ENCODE results near the gene SMURF1.

Gene SMURF1

DNA sequence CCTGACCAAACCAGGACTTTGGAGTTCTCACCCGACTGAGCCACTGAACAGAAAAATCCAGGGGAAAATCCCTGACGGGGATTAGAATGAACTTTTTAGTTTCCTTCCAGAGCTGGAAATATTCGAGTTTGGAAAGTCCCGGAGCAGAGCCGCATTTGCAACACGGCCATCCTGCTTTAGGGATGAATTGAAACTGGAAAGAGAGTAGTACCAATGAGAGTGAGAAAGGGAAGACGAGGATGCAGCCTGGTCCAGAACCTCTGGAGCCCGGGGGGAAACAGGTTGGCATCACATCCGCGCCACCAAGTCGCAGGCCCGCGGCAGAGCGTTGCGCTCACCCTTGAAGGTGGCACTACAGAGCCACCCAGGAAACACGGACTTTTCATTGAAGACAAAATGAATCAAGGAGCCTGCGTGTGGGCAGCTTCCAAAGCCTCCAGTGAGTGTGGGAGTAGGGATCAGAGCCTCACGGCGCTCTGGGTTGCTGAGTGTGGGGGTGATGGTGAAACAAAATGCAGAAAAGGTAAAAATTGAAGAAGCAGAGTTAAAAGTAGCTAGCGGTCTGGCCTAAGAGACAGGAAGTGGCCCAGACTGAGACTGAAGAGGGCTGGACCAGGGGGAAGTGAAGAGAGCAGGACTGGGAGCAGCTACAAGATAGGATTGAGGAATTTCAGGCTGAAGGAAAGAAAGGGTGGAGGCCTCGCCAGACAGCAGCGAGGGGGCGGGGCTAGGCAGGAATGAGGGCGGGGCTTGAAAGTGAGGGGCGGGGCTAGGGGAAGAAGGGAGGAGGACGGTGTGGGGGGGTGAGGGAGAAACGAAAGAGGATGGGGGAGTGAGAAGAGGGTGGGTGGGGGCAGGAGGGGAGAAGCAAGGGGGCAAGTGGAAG is 1.8 kb downstream of the SMURF1 start:
- DNase-seq (ENCODE audit: low read depth), result peak; percentile 35

GRCh38 chr7:99141334-99141733 is 2.6 kb downstream of the SMURF1 start:
- no peak for DNase-seq (ENCODE audit: low read depth)

GRCh38 chr7:99140813-99141212 is 3.1 kb downstream of the SMURF1 start:
- DNase-seq (ENCODE audit: low read depth), result no peak

DNA sequence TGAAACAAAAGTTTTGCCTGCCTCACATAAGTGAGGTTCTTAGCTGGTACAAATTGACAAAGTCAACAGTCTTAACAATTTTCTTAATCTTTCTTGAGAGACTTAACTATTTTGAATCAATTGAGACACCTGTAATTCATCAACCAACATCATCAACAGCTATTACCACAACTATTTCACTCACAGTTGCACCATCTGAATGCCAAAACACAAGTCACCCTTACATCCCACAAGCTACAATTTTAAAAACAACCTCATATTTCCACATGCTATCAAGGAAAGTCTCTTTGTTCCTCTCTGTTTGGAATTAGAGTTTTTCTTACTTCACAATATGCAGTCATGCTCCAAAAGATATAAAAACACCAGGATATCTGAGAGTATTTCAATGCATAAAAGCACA is 4.9 kb downstream of the SMURF1 start:
- DNase-seq (ENCODE audit: low read depth), result no peak

DNA sequence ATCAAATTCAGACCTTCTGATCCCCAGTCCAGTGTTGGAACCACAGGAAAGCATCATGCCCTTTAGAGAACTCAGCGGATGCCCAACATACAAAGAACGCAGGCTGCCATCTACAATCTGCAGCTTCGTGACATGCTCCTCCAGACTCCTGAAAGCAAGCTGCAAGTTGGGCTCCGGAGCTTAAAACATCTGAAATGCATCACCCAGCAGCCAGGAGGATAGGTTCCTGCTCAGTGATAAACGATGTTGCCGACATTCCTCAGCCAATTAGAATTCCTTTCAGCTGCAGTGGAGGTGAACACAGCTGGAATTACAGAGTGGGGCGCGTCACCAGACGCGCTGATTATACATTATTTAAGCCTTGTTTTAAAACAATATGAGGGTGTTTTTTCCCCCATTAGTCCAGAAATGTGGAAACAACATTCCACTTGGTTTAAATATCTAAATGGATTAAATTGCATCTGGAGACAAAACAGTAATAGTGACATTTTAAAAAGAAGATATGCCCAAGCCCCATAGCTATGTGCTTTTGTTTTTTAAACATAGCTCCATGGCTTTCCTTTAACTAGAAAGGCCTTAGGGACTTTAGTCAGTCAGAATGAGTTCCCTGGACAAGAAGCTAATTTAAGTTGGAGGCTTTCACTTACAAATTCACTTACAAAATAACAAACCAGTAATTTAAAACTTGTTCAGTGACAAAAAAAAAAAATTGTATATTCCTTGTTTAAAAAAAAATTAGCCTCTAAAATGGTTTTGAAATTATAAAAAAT is 6.3 kb downstream of the SMURF1 start:
- no peak for DNase-seq (ENCODE audit: low read depth)

DNA sequence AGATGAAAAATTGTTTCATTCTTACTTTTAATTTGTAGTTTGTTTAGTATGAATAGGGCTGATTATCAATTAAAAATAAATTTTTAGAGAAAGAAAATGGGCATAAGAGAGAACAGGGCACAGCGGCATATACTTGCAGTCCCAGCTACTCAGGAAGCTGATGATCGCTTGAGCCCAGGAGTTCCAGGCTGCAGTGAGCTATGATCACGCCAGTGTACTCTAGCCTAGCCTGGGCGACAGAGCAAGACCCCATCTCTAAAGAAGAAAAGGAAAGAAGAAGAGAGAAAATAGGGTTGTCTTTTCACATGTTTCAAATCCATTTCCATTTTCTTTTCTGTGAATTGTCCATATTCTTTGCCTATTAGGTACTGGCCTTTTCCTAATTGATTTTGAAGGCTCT is 8.0 kb downstream of the SMURF1 start:
- DNase-seq (ENCODE audit: low read depth), result no peak

- no peak for DNase-seq (ENCODE audit: low read depth)
Measured at GRCh38 chr7:99133766-99134564, 9.9 kb downstream of the SMURF1 start.

GRCh38 chr7:99132595-99133321 is 11.2 kb downstream of the SMURF1 start:
- DNase-seq (ENCODE audit: low read depth), result no peak

GRCh38 chr7:99131290-99131689 is 12.6 kb downstream of the SMURF1 start:
- DNase-seq (ENCODE audit: low read depth), result no peak

- no peak for DNase-seq (ENCODE audit: low read depth)
Measured at GRCh38 chr7:99129536-99129935, 14.4 kb downstream of the SMURF1 start.

- no peak for DNase-seq (ENCODE audit: low read depth)
Measured at GRCh38 chr7:99129001-99129400, 14.9 kb downstream of the SMURF1 start.

GRCh38 chr7:99128076-99128950 is 15.6 kb downstream of the SMURF1 start:
- DNase-seq (ENCODE audit: low read depth), result no peak

- DNase-seq (ENCODE audit: low read depth), result no peak
Measured at GRCh38 chr7:99127636-99128035, 16.3 kb downstream of the SMURF1 start.

DNA sequence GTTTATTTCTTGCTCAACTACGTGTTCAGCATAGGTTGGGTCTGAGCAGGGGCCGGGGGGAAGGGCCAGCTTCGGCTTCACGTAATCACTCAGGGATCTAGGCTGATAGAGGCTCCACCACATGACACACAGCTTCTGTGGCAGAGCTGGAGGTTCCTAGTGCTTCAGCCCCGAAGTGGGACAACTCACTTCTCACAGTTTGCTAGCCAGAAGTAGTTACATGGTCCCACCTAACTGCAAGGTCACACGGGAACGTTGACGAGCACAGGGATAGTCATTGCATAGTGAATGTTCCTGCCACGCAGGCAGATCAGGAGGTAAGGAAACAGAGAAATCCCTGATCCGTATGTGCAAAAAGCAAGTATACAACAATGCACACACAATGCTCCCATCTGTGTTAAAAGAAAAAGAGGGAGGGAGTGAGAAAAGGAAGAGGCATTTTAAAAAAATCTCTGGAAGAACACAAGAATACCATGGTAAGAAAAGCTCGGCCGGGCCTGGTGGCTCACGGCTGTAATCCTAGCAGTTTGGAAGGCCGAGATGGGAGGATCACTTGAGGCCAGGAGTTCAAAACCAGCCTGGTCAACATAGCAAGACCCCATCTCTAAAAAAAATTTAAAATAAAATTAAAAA is 16.9 kb downstream of the SMURF1 start:
- DNase-seq (ENCODE audit: low read depth), result no peak

DNA sequence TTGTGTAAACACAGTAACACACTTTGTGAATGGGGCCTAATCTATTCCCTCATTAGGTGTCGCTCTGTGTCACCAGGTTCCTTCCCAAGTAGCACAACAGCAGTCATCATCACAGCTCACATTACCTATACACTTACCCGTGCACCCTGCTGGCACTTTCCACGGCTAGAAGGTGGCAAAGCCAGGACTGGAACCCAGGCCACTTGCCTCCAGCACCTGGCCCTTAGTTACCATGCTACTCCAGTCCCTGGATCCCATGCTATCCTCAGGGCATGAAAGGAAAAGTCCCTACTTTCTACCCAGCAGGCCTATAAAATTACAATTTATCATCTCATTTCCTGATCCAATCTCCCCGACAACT is 18.4 kb downstream of the SMURF1 start:
- no peak for DNase-seq (ENCODE audit: low read depth)

- DNase-seq (ENCODE audit: low read depth), result no peak
Measured at GRCh38 chr7:99124751-99125504, 19.0 kb downstream of the SMURF1 start.

- DNase-seq (ENCODE audit: low read depth), result no peak
Measured at GRCh38 chr7:99124236-99124635, 19.7 kb downstream of the SMURF1 start.

- no peak for DNase-seq (ENCODE audit: low read depth)
Measured at GRCh38 chr7:99123571-99124033, 20.3 kb downstream of the SMURF1 start.

DNA sequence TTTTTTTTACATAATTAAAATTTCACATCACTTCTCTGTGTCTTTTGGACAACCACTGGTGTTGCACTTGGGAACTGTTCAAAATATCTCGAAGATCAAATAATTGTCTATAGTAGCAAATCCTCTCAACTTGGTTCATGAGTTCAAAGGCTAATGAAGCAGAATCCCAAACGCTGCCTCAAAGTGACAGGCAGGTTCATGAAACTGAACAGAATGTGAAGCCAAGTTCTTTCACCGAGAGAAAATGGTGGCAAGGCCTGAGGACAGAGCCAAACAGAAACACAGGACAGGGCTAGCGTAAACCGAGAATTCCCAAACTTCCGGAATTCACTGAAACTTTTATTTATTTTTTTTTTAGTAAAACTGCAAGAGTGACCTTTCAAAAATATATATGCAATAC is 21.1 kb downstream of the SMURF1 start:
- no peak for DNase-seq (ENCODE audit: low read depth)
